Iris pigment epithelial cell (primary cell): ENCODE data around the gene ZBTB12.
"Not testable (repeated sequence)": the region's sequence is repeated elsewhere in the genome, so short reads cannot be mapped to it uniquely, and the experiment has no call there.

Experiments used
- DNase-seq: peaks from one replicate; pipeline ENCODE4 v3.0.0-alpha.2; 2011; ENCODE audit warnings: low read depth

The ZBTB12 gene

DNA sequence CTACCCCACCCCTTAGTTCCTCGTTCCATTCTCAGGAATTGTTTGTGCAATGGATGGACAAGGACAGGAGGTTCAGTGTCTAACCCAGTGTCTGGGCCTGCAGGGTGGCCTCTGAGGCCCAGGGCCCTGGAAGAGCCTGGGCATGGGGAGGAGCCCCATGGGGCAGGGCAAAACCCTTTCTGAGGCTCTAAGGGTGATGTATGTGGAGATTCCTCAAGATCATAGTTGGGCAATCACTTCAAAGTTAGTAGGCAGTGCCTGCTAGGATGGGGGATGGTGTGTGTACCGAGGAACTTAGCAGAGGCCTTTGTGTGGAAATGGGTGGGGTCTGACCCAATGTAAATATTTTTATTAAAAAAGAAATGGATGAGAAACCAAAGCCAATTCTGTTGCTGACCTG, 18.9 kb upstream of the ZBTB12 start:
- DNase-seq, result no peak

DNA sequence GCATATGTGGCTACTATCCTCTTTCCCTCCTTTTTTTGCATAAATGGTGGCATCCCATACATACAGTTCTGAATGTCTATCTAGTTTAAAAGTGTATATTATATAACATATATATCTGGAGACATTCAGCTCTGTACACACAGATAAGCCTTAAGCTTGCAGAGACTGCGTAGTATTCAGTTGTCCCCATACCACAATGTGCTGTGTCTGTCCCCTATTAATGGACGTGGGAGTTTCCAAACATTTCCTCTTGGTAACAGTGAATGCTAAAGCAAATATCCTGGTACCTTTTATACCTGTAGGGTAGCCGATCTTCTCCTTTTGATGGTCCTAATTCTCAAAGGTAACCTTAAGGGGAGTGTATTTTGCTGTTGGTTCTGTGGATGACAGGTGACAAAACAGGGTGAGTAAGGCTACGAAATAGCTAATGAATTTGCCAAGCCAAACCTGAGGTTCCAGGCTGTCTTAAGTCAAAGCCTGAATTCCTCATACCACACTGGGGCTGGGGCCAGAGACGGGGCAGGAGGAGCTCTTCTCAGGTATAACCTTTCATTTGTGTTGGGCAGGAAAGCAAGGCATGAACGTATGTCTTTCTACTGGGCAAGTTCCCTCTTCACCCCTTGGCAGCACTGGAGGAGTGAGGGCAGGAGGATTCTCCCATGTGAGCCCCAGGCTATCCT, 17.9 kb upstream of the ZBTB12 start:
- DNase-seq, result no peak

DNA sequence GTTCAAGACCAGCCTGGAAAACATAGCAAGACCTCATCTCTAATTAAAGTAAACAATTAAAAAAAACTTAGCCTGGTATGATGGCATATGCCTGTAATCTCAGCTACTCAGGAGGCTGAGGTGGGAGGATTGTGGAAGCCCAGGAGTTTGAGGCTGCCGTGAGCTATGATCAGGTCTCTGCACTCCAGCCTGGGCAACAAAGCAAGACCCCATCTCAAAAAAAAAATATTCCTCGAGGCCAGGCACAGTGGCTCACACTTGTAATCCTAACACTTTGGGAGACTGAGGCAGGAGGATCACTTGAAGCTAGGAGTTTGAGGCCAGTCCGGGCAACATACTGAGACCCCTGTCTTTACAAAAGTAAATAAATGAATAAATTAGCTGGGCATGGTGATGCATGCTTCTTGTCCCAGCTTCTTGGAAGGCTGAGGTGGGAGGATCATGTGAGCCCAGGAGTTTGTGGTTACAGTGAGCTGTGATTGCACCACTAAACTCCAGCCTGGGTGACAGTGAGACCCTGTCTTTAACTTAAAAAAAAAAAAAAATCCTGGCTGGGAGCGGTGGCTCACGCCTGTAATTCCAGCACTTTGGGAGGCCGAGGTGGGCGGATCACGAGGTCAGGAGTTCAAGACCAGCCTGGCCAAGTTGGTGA, 16.3 kb upstream of the ZBTB12 start:
- DNase-seq, result peak; percentile 34

DNA sequence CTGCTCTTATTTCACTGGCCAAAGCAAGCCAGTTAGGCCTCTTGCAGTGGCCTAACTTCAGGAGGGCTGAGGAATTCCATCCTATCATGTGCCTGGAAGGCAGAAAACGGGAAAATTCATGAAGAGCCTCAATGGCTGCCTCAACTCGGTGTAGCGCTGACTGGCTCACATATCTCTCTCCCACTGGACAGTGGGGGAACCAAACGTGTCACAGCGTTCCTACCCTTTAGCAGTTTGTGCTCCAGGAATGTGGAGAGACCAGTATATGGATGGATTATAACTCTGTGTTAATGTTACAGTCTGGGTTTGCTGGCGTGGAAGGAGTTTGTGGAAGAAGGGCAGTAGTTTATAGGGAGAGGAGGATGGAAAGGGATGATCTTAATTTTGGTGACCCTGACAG, 13.9 kb upstream of the ZBTB12 start:
- DNase-seq, result no peak

DNA sequence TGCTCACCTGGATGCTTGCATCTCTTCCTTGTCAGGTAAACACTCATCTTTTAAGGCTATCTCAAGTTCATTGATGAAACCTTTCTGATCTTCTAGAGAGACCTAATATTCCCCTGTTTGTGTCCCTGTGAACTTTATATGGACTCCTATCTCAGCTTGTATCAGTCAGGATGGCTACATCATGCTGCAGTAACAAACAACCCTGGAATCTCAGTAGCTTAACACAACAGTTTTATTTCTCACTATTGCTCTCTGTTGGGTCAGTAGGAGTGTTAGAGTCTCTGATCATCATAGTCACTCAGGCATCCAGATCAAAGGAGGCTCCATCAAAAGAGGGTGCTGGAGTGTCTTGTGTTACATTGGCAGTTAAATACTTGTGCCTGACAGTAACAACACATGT, 13.5 kb upstream of the ZBTB12 start:
- DNase-seq, result no peak

DNA sequence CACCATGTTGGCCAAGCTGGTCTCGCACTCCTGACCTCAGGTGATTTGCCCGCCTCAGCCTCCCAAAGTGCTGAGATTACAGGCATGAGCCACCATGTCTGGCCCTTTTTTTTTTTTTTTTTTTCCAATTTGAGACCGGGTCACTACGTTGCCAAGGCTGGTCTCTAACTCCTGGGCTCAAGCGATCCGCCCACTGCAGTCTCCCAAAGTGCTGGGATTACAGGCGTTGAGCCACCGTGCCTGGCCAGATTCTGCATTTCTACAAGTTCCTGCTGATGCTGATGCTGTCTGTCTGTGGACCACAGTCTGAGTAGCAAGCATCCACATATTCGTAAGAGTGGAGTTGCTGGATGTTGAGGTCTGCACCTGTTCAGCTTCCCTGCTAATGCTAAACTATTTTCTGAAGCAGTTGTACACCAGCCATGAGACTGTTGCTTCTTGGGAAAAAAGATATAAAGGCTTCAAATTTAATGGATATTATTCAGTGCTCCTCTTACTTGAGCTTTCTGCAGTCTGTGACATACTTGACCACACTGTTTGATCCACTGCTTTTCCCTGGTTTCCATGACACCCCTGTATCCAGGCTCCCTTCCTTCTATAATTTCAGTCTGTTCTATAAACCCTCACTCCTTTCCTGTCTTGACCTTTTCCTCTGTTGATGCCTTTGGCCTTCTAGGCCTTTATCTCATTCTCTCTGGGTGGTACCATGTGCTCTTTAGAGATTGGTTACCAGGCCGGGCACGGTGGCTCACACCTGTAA, 10.1 kb upstream of the ZBTB12 start:
- DNase-seq, result no peak

DNA sequence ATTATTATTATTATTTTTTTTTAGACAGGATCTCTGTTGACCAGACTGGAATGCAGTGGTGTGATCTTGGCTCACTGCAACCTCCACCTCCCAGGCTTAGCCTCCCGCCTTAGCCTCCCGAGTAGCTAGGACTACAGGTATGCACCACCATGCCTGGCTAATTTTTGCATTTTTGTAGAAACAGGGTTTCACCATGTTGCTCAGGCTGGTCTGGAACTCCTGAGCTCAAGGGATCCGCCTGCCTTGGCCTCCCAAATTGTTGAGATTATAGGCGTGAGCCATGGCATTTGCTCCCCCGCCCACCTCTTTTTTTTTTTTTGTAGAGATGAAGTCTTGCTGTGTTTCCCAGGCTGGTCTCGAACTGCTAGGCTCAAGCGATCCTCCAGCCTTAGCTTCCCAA, 7.4 kb upstream of the ZBTB12 start:
- not testable (repeated sequence) for DNase-seq

DNA sequence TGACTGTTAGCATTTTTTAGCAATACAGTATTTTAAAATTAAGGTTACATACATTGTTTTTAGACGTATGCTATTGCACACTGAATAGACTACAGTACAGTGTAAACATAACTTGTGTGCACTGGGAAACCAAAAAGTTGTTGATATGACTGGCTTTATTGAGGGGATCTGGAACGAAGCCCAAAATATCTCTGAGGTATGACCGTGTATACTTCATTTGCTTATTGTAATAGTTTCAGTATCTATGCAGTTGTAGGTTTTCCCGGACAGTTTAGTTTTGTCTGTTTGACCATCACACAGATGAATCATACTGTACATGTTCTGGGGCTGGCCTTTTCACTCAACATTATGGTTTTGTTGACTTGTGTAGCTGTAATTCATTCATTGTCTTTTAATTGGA, 6.9 kb upstream of the ZBTB12 start:
- peak; percentile 90 for DNase-seq

DNA sequence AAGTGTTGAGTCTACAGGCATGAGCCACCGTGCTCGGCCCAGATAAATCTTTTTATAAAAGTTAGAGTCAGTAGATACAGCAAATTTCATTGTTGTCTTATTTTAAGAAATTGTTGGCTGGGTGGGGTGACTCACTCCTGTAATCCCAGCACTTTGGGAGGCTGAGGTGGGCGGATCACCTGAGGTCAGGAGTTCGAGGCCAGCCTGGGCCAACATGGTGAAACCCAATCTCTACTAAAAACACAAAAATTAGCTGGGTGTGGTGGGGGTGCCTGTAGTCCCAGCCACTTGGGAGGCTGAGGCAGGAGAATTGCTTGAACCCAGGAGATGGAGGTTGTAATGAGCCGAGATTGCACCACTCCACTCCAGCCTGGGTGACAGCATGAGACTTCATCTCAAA, 6.4 kb upstream of the ZBTB12 start:
- not testable (repeated sequence) for DNase-seq

DNA sequence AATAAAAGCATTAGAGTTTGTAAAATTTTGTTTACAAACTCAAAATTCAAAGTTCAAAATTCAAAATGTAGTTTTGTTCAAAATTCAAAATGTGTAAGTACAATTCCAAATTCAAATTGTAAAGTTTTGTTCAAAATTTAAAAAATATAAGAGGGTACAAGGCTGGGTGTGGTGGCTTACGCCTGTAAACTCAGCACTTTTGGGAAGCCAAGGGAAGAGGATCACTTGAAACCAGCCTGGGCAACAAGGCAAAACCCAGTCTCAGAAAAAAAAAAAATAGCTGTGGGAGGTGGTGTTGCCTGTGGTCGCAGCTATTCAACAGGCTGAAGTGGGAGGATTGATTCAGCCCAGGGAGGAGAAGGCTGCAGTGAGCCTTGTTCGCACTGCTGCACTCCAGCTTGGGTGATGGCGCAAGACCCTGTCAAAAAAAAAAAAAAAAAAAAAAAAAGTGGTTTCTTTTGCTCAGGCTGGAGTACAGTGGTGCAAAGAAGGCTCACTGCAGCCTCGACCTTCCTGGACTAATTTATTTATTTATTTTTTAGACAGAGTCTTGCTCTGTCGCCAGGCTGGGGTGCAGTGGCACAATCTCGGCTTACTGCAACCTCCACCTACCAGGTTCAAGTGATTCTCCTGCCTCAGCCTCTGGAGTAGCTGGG, 5.4 kb upstream of the ZBTB12 start:
- DNase-seq, result peak; percentile 90

DNA sequence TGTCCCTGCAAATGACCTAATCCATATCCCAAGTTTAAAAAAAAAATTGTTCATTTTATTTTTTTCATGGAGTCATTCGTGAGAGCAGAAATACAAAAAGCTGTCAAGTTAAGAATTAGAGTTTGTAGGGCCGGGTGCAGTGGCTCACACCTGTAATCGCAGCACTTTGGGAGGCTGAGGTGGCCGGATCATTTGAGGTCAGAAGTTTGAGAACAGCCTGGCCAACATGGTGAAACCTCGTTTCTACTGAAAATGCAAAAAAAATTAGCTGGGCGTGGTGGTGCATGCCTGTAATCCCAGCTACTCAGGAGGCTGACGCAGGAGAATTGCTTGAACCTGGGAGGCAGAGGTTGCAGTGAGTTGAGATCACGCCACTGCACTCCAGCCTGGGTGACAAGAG, 4.8 kb upstream of the ZBTB12 start:
- not testable (repeated sequence) for DNase-seq

DNA sequence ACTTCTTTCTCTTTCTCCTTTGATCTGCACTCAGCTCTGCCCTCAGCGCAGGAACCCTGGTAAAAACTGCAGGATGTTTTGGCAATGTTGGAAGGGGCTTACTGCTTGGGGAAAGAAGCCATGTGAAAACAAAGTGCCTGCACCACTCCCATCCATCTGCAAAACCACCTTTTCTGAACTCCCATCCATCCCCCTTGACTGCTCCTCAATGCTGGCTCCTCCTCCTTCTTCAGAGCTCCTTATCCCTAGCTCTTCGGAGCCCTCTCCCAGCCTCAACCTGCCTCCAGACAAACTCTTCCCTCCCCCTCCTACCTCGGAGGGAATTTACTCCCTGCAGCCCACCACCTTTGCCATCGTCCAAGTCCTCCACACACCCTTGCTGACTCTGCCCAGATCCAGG, 4.2 kb upstream of the ZBTB12 start:
- no peak for DNase-seq

DNA sequence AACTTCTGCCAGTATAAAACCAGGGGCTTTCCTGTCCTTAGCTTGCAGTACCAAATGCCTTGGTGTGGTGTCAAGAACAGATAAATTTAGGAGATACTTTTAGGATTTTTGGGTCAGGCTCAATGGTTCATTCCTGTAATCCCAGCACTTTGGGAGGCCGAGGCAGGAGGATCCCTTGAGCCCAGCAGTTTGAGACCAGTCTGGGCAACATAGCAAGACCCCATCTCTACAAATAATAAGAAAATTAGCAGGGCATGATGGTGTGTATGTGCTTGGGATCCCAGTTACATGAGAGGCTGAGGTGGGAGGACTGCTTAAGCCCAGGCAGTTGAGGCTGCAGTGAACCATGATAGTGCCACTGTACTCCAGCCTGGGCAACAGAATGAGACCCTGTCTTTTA, 3.2 kb upstream of the ZBTB12 start:
- no peak for DNase-seq

DNA sequence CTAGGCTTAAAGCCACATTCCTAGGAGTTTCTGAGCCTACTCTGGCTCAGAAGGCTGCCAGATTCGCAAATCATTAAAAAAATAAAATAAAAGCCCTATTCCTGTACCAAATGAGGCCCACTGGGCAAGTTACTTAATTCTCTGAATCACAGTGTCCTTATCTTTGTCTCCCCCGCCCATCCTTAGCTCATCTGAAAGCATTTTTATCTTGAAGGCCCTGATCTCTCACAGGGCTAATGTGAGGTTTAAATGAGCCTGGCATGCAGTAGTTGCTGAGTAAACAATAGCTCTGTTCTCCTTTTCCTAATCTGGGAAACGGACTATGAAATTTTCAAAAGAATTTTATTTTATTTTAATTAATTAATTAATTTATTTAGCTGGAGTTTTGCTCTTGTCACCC, 2.1 kb upstream of the ZBTB12 start:
- DNase-seq, result no peak

DNA sequence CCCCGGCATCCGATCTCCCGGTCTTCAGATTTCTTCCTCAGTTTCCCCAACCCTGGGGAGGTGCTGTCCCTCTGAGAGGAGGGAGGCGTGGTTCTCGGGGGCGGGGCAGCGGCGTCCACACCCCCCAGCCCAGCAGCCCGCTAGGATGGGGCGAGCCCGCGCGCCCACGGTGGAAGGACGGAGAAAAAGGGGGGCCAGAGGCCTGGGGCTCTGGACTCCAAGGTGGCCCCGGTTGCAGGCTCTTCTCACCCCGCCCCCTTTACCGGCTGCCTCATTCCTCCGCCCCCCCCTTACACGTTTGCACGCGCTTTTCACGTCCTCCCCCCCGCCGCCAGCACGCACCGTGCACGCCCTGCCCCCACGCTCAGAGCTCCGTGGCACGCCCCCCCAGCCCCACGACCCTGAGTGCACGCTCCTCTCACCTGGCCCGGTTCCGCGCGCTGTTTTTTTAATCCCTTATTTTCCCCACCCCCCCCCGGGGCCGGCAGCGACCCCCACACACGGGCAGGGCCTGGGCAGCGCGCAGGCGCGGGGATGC, 402 bp downstream of the ZBTB12 start:
- DNase-seq, result peak; percentile 64

DNA sequence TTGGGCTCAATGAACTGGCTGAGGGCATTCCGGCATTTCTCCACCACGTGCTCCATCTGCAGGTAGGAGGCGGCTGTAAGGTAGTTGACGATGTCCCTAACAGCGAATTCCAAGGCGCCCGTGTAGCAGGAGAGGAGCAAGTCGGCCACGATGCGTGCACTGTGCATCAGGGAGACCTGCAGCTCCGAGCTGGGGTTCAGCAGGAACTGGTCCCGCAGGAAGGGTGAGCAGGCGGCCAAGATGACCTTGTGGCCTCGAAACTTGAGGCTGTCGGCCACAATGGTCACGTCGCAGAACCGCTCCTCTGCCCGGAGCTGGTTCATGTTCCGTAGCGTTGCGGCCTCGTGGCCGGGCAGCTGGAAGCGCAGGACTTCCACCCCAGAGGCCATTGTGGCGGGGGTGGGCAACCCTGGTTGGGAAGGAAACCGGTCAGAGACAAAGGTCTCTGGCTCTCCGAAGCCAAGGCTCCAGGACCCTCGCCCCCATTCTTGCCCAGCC, 920 bp downstream of the ZBTB12 start:
- DNase-seq, result peak; percentile 21

DNA sequence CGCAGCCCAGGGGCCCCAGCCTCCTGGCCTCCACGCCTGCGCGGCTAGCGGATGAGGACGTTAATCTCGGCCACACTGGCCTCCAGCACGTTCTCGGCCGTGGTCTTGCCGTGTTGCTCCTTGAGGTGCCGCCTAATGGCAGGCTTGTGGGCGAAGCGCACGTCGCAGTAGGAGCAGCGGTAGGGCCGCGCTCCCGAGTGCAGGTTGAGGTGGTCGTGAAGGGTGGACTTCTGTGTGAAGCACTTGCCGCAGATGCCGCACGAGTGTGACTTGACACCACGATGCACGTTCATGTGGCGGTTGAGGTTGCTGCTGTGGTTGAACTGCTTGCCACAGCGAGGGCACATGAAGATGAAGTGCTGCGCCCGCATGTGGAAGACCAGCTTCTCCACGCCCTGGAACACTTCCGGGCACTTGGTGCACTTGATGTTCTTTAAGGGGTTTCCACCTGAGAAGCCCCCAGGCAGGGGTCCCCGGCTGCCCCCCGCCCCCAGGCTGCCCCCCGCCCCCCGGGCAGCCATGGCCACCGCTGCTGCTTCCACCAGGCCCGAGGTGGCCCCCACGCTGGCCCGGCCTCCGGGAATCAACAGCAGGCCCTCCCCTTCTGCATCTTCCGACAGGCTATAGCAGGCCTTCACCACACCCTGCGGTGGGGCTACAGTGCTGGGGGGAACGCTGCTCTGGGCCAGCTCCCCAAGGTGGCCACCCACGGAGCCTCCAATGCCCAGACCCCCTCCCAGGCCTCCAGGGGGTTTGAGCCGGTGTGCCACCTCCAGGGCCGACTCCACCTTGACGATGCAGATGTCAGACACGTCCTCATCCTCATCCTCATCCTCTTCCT, 1.8 kb downstream of the ZBTB12 start:
- no peak for DNase-seq

DNA sequence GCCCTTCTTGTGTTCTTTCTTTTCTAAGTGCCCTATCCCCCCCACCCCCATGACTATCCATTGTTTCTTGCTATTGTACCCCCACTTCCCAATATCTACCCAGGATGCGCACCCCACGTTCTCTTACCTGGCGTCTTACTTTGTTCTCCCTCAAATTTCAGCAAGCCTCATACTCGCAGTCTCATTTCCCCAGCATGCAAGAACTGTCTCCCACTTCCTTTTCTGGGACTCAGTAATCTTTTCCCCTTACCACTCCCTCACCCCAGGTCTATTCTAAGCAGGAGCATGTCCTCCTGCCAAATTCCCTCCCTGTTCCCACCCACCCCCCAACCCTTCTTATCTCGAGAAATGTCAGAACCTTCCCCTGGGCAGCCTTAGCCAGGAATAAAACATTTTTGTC, 2.7 kb downstream of the ZBTB12 start:
- no peak for DNase-seq

DNA sequence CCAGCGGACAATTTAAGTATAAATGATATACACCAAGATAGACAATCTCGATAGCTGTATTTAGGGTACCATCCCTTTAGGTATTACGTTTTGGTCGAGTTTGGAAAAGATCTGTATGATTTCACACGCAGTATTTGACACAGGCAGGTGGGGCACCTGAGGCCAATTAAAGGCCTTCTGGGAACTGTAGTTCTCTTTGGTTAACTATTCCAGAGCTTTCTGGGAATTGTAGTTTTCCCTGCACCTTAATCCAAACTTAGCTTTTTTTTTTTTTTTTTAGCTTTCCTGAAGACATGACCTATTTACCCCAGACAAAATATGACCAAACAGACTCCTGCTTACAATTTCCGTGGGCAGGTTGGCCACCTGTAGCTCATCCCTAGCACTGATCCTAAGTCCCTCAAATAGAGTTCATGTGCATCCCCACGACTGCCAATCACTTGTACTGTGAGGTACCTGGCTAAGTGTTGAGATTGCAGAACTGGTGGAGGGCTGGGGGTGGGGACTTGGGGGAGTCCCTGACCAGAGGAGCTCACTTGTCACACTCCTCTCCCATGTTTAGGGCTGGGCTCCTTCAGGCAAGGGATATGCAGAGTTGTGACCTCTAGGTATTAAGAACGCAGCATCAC, 3.4 kb downstream of the ZBTB12 start:
- peak; percentile 36 for DNase-seq

DNA sequence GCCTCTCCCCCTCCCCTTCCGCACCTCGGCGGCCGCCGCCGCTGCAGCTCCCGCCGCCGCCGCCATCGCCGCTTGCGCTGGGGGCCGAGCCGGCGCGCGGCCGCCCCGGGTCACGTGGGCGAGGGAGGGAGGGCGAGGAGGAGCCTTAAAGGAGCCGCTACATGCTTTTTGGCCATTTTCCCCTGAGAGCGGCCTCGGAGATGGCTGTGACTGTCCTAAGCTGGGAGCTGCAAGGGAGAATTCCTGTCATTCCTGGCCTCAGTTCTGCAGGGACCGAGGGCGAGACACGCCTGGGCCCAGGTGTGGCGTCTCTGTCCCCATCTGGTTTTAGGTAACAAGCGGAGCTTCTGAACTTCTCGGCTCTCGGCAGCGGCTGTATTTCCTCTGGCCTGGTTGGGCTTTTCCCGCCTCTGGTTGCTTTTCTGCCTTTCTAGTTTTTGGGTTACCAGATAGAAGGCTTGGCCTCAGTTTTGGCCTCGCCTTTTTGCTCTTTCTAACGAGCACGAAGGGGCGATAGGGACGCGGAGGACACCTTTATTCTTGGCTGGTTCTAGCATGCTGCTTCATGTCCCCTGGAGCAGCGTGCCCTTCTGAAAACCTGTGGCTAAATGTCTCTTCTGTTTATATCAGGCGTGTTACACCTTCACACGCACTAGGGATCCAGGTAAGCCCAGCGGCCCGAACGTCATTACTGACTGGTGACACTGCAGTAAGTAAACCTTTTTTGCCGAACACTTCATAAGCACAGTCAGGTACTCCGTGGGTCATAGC, 4.1 kb downstream of the ZBTB12 start, which contains the start of gene EHMT2:
EHMT2 (minus strand) TSS at position 87 of the 771 bp plus-strand sequence; CDS start at position 66, 21 bp downstream.
- DNase-seq, result peak; percentile 80
